ENCODE data around the gene CCND2. TPM values are rescaled to one million over a fixed set of nuclear protein-coding genes. Genes with fewer than 3 reads are reported as not detected.

The CCND2 gene
- total and polyA plus RNA-seq, 7 donors, result 7.8 to 178 (median 98.7) TPM

GRCh38 chr12:4261655-4262054 is 11.9 kb upstream of the CCND2 start:
- intact Hi-C loops (cut with DNase I), result no loop called here
- H3K4me1 ChIP-seq, result no peaks in the 10 kb centered on the region
- no peak overlapping the region for H3K4me3 ChIP-seq
- TF ChIP-seq POLR2AphosphoS5 (IDR thresholded peaks at IDR 0.05) (no peak), POLR2A (IDR thresholded peaks at IDR 0.05) (no peak), EP300 (IDR thresholded peaks at IDR 0.05) (no peak), CTCF (IDR thresholded peaks at IDR 0.05) (no peak)
- no peak overlapping the region for H3K27ac ChIP-seq
- H3K36me3 ChIP-seq, result no peaks in the 10 kb centered on the region
- no peaks in the 10 kb centered on the region for H3K27me3 ChIP-seq
- no peaks in the 10 kb centered on the region for H3K9me3 ChIP-seq
- DNase-seq, result no peak

GRCh38 chr12:4265280-4265679 is 8.3 kb upstream of the CCND2 start:
- Histone ChIP-seq H3K4me1 (peaks cover 0 to 13% (median 5%) of the 10 kb centered on the region in 4 donors), H3K4me3 (no peak overlapping the region), H3K27ac (no peak overlapping the region), H3K9me3 (no peaks in the 10 kb centered on the region), H3K36me3 (no peaks in the 10 kb centered on the region), H3K27me3 (no peaks in the 10 kb centered on the region)
- 88 to 94% methylated on average over 4 of the region's 4 CpGs for WGBS, 2 donors
- intact Hi-C loops (cut with DNase I), result loop anchor here (5.0 kb wide), 1 partner anchor 98 kb away; no protein-coding TSS in a partner anchor
- no peak for DNase-seq
- TF ChIP-seq POLR2AphosphoS5 (IDR thresholded peaks at IDR 0.05) (no peak), CTCF (IDR thresholded peaks at IDR 0.05) (no peak), POLR2A (IDR thresholded peaks at IDR 0.05) (no peak), EP300 (IDR thresholded peaks at IDR 0.05) (no peak)

- Histone ChIP-seq H3K27me3 (no peaks in the 10 kb centered on the region), H3K36me3 (no peaks in the 10 kb centered on the region), H3K4me1 (peaks cover 0 to 23% (median 14%) of the 10 kb centered on the region in 4 donors), H3K9me3 (no peaks in the 10 kb centered on the region), H3K4me3 (no peak overlapping the region), H3K27ac (no peak overlapping the region)
- WGBS, 2 donors, result 90 to 93% methylated on average over 2 of the region's 2 CpGs
- DNase-seq, result no peak
- intact Hi-C loops (cut with DNase I), result loop anchor here (5.0 kb wide), 1 partner anchor 100 kb away; no protein-coding TSS in a partner anchor
- TF ChIP-seq CTCF (IDR thresholded peaks at IDR 0.05) (no peak), POLR2AphosphoS5 (IDR thresholded peaks at IDR 0.05) (no peak), POLR2A (IDR thresholded peaks at IDR 0.05) (no peak), EP300 (IDR thresholded peaks at IDR 0.05) (no peak)
Measured at GRCh38 chr12:4266990-4267389, 6.6 kb upstream of the CCND2 start.

GRCh38 chr12:4267704-4268328 is 5.7 kb upstream of the CCND2 start:
- Histone ChIP-seq H3K36me3 (no peaks in the 10 kb centered on the region), H3K4me1 (peaks cover 0 to 31% (median 22%) of the 10 kb centered on the region in 4 donors), H3K27ac (peak overlapping the region in 2 of 4 donors; percentile 94 to 99), H3K9me3 (no peaks in the 10 kb centered on the region), H3K27me3 (no peaks in the 10 kb centered on the region), H3K4me3 (no peak overlapping the region)
- intact Hi-C loops (cut with DNase I), result loop anchor here (5.0 kb wide), 1 partner anchor 101 kb away; no protein-coding TSS in a partner anchor
- DNase-seq, result no peak
- 77% methylated on average over 2 of the region's 2 CpGs for whole genome bisulfite sequencing, 2 donors
- TF ChIP-seq POLR2AphosphoS5 (IDR thresholded peaks at IDR 0.05) (no peak), POLR2A (IDR thresholded peaks at IDR 0.05) (no peak), EP300 (IDR thresholded peaks at IDR 0.05) (no peak), CTCF (IDR thresholded peaks at IDR 0.05) (no peak)
